GM19463 (cell line): ENCODE data around the gene CCDC28A.
"Not testable (repeated sequence)": the region's sequence is repeated elsewhere in the genome, so short reads cannot be mapped to it uniquely, and the experiment has no call there.

ENCODE experiments used
- ATAC-seq: cut with Tn5 transposase; IDR thresholded peaks from one replicate; pipeline ENCODE4 v1.9.1; 2021; ENCODE audit warnings: mild to moderate bottlenecking, moderate library complexity; ENCODE audit not compliant: unreplicated experiment

The CCDC28A gene

DNA sequence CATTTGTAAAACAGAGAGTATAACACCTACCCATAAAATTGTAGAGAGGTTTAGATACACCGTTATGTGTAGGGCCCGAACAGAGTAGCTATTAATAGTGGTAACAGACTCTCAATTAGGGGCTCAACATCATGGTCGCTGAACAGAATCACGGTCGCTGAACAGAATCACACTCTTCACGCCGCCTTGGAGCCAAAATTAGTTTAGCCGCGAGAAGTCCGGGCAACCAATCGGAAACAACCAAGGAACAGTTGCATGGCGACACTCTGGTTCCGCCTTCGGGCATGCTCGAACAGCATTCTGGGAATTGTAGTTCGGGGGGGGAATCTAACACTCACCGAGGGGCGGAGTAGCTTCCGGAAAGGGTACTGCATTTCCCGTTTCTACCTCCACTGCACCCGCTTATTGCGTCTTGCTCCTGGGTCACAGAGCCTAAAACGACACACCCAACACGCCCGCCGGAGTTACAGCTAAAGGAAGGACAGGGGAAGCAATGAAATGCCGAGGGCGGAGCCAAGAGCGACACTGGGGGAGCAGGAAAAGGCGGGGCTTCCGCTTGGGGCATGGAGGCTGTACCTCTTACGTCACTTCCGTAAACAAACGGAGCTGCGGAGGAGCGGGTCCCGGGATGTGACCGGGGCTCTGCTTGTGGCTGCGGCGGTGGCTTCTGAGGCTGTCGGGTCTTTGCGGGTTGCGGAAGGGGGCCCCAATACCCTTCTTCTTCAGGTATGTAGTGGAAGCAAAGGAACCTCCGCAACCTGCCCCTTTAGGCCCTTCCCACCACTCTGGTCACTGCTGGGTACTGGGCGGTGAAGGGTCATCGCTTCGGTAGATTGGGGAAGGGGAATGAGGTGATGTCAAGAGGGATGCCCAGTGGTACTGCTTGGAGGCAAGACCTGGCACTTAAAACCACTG is at the start of gene CCDC28A:
Gene CCDC28A (plus strand): TSS at position 593 of the 915 bp plus-strand sequence. CDS start 2,352 bp downstream, outside the sequence.
- peak; percentile 90 for ATAC-seq

DNA sequence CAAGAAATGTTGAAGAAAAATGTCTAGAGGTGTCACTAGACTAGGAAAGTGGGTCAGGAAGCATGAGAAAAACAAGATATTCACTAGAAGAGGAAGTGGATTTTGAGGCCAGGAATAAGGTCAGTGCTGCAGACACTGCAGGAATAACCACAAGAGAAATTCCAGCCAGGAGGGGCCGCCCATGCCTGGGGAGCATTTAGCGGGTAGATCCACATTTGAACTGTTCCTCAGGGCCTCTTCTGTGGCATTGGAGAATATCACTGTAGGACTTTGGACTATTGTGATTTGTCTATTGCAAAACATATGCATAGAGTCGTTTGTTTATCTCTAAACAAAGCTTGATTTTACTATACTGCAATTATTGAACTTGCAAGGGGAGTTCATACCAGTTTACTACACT is 49.6 kb upstream of the CCDC28A start:
- no peak for ATAC-seq

DNA sequence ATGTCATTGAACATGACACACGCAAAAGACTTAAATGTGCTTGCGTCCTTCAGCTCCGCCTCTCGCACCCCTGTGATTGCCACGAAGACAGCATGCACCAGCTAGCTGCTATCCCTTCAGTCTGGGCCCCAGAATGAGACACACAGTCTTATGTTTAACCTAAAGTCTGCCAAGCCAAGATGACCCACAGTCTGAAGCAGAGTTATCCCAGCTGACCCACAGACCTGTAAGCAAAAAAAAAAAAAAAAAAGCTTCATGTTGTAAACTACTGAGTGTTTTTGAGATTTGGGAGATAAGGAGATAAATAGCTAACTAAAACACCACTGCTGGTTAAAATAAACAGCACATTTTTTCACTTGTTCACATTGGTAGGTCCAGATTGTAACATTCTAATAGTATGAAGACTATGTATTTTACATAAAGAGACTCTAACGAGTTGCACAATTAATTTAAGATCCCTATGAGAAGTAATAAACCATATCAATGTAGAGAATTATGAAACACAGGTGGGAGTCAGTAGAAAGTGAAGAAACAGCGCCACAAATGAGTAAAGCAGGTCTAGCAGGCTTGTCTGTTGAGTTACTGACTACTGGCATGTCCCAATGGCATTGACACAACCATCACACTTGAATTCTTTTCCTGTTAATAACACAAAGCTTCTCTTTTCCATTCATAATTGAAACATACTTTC is 47.4 kb upstream of the CCDC28A start:
- ATAC-seq = no peak

DNA sequence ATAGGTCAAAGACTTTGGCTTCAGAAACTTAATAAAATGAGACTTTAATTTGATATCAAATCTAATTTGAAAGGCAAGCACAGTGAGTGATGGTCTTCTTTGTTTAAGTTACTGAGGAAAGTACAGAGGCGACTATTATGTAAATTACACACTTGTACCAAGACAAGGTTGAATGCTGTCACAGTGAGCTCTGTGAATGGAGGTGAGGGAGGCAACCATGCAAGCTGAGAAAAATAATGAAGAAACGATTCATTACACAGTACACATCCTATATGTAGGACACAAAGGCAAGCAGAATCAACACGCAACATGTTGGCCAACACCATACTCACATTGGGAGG is 46.8 kb upstream of the CCDC28A start:
- no peak for ATAC-seq

- no peak for ATAC-seq
Measured at GRCh38 chr6:138727182-138727581, 46.4 kb upstream of the CCDC28A start.

DNA sequence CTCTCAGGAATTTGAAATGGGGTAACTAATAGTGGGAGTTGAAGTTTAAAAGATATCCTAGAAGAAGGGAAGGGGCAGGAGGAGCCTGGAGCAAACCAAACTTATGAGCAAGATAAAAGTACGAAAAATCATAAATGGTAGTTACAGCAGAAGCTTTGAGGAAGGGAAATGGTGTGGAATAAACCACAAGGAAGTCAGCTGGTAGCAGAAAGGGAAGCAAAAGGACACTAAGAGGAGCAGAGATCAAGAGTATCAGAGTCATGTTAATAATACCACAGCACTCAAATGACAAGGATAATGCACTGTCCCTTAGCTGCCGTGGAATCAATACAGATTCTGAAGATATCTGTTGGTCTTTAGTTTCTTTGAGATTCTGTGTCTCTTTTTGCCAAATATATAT is 44.9 kb upstream of the CCDC28A start:
- ATAC-seq = no peak

DNA sequence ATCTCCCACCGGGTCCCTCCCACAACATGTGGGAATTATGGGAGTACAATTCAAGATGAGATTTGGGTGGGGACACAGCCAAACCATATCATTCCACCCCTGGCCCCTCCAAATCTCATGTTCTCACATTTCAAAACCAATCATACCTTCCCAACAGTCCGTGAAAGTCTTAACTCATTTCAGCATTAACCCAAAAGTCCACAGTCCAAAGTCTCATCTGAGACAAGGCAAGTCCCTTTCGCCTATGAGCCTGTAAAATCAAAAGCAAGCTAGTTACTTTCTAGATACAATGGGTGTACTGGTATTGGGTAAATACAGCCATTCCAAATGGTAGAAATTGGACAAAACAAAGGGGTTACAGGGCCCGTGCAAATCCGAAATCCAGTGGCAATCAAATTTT is 43.5 kb upstream of the CCDC28A start:
- not testable (repeated sequence) for ATAC-seq

GRCh38 chr6:138734585-138734984 is 39.0 kb upstream of the CCDC28A start:
- ATAC-seq = no peak

DNA sequence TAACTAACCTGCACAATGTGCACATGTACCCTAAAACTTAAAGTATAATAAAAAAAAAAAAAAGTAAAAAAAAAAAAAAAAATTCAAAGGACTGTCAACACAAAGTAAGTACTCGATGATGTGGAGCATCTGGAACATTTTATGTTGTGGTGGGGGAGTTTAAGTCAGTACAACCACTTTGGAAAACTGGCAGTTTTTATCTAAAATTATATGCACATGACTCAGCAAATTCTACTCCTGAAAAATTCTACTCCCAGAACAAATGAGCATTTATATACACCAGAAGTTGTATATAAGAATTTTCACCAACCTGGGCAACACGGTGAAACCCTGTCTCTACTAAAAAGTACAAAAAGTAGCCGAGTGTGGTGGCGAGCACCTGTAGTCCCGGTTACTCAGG is 36.9 kb upstream of the CCDC28A start:
- ATAC-seq = no peak

- no peak for ATAC-seq
Measured at GRCh38 chr6:138752017-138752416, 21.6 kb upstream of the CCDC28A start.

DNA sequence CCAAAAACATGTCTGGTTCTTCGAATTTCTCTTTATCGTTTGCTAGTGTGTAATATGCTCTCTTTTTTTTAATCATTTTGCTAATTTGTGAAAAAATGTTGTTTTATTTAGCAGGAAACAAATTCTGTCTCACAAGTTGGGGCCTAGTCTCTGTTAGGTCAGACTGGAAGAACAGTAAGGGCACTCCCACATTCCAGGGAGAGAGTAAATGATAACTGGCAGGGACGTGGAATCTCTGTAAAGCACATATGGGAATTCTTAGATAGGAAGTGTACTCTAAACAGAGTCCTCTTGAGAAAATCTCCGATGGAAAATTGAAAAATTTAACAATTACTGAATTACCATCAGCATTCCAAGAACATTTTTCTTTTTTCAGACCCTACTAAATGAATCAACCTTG is 16.4 kb upstream of the CCDC28A start:
- ATAC-seq = no peak

- no peak for ATAC-seq
Measured at GRCh38 chr6:138765896-138766655, 7.5 kb upstream of the CCDC28A start.

- no peak for ATAC-seq
Measured at GRCh38 chr6:138769102-138769676, 4.4 kb upstream of the CCDC28A start.

DNA sequence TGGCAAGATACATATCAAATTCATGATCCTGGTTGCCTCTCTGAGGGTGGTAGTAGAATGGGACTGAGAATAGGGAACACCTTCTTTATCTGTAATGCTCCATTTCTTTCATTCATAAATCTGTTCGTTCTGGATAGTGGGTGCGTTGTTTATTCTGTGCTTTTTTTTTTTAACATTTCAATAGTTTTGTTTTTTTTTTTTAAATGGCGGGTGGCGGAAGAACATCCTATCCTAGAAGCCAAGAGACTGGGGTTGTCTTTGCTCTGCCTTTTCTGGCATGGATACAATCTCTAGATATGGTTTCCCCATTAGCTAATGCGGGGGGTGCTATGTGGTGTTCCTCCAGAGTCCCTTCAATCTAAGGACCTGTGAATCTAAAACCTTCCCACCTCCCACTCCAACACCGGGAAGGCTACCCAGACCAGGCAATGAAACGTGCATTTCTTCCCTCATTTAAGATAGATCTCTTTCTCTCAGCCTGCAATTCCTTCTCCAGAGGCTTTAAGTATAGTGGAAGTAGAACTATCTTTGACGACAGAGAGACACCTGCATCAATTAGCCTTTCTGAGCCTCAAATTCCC is 883 bp upstream of the CCDC28A start:
- no peak for ATAC-seq

- no peak for ATAC-seq
Measured at GRCh38 chr6:138774370-138774769, 801 bp downstream of the CCDC28A start.

DNA sequence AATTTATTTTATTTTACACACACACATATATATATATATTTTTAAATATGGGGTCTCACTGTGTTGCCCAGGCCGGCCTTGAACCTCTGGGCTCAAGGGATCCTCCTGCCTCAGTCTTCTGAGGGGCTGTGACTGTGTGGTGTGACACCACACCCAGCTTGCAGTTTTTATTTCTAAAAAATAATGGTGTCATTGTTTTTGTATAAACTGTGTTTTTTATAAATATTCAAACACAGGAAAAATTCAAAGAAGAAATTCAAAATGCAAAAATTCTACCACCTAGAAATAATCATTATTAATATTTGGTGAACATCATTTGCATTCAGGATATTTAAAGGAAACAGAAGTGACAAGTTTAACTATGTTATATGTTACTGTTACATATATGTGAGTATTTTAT is 3.1 kb downstream of the CCDC28A start:
- ATAC-seq = no peak

DNA sequence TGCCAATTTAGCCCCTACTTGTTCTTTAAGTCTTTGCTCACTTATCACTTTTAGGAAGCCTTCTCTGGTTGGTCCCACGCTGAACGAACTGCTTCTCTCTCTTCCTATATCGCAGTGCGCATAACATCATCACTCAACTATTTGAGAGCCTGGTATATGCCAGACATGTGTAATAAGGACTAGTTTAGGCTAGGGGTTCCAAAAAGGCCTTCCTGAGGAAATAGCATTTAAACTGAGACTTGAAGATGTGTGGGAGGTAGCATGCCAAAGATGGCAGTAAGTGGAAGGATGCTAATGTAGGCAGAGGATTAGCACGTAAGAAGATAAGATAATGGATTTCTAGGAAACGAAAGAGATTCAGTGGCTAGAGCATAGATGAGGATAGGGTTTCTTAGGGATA is 4.8 kb downstream of the CCDC28A start:
- ATAC-seq = no peak

DNA sequence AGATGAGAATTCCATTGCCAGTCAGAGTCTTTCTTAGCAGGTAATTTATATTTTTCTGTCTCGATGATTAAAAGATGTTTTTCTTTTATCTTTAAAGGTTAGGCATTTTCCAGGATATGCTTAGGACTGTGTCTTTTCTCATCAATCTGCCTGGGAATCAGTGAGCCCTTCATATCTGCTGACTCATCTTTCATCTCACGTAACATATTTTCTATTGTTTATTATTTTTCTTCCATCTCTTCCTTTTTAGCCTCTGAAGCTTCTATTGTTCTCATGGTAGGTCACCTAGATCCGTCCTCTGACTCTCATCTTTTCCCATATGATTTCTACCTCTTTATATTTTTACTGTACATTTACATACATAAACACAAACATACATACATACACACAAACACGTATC is 8.7 kb downstream of the CCDC28A start:
- no peak for ATAC-seq

DNA sequence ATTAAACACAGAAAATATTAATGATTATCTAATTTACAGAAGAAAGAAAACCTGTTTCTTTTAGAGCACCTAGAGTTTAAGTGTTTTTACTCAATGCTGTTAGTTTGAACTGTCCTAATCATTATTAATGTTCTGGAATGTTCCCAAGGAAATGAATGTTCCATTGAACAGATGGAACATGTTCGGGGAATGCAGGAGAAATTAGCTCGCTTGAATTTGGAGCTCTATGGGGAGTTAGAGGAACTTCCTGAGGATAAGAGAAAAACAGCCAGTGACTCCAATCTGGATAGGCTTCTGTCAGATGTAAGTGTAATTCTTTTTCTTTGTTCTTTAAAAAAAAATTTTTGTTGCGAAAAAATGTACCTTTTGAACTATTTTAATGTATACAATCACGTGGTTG is 11.5 kb downstream of the CCDC28A start:
- ATAC-seq = no peak

DNA sequence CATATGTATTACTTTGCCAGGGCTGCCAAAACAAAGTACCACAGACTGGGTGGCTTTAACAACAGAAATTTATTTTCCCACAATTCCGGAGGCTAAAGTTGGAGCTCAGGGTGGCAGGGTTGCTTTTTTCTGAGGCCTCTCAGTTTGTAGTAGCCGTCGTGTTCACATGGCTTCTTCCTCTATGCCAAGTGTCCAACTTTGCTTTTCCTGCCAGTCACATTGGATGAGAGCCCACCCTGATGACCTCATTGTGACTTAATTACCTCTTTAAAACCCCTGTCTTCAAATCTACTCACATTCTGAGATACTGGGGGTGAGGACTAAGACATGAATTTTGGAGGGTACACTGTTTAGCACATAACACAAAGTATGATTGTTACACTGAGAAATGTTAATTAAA is 12.4 kb downstream of the CCDC28A start:
- ATAC-seq = no peak

- ATAC-seq = no peak
Measured at GRCh38 chr6:138787138-138787537, 13.6 kb downstream of the CCDC28A start.
